BJ (cell line): ENCODE results near the gene FAM124A. TPM values are rescaled to one million over a fixed set of nuclear protein-coding genes. Genes with fewer than 3 reads are reported as not detected.
A peak's percentile ranks its signal among the peaks of the same experiment; 100 is the strongest.

Experiments used
- CTCF ChIA-PET: fragments of 350-600 bp; formaldehyde crosslinking; extraction: SDS; loops from one replicate; lab custom pipeline; 2021; ENCODE audit warnings: antibody characterized with exemption, inconsistent platforms; lab: Yijun Ruan, JAX
- POLR2A ChIA-PET: fragments of 300-600 bp; sonication (Branson Sonifier 250); formaldehyde crosslinking; extraction: SDS; loops from one replicate; lab custom pipeline; 2021; ENCODE audit warnings: antibody characterized with exemption; lab: Charles Lee
- DNase-seq: peaks from one replicate; pipeline ENCODE4 v3.0.0-alpha.2; 2011; ENCODE audit warnings: low read depth
- H3K27me3 ChIP-seq: 2 replicates; pipeline ENCODE4 v1.6.0; 2011; ENCODE audit warnings: low read length; ENCODE audit not compliant: control insufficient read depth, insufficient read depth
- H3K36me3 ChIP-seq: 2 replicates; pipeline ENCODE4 v1.5.1; 2011; ENCODE audit warnings: low read length; ENCODE audit not compliant: control insufficient read depth, insufficient read depth
- H3K4me3 ChIP-seq: 2 replicates; pipeline ENCODE4 v1.5.1; 2011; ENCODE audit warnings: low read depth, mild to moderate bottlenecking, control low read depth, low read length
- CTCF ChIP-seq: IDR thresholded peaks from 2 replicates; pipeline ENCODE4 v1.5.1; 2011; ENCODE audit warnings: low read depth, mild to moderate bottlenecking, control low read depth, inconsistent platforms, low read length, moderate library complexity; ENCODE audit not compliant: insufficient read depth
- polyA minus RNA-seq: library from RNA; depleted of rRNA, polyadenylated mRNA; stranded (reverse); fragments of >200 nt; gene quantifications from 2 replicates; pipeline ENCODE4 v1.2.3, GENCODE V29; 2011; rRNA and poly(A)+ RNA removed
- polyA plus RNA-seq: library from polyadenylated mRNA; depleted of rRNA; stranded (reverse); fragments of >200 nt; gene quantifications from 2 replicates; pipeline ENCODE4 v1.2.3, GENCODE V29; 2011; rRNA removed

The FAM124A gene
- polyA plus RNA-seq (0.02 and 0.06 TPM in 2 replicates), polyA minus RNA-seq (0.09 TPM in 1 of 2 replicates, not detected in the other)

GRCh38 chr13:51222037-51222685, at the start of gene FAM124A:
TSS of gene FAM124A (plus strand) at chr13:51222398. CDS start at chr13:51222502, 104 bp downstream.
- Histone ChIP-seq H3K27me3 (peaks cover 24% of the 10 kb centered on the region), H3K4me3 (peak within 1 kb of the TSS; percentile 43), H3K36me3 (no peaks in the 10 kb centered on the region)
- POLR2A ChIA-PET: no interaction called here
- no peak for DNase-seq
- CTCF ChIA-PET: interaction anchor here (0.7 to 1.9 kb wide), 4 partner anchors 14 to 65 kb away, joined by 3 to 9 read pairs (median 6); no protein-coding TSS in a partner anchor
- no peak for TF ChIP-seq CTCF

GRCh38 chr13:51175021-51175420, 47.2 kb upstream of the FAM124A start:
- Histone ChIP-seq H3K4me3 (no peak overlapping the region), H3K36me3 (no peaks in the 10 kb centered on the region), H3K27me3 (no peaks in the 10 kb centered on the region)
- no peak for DNase-seq
- no peak for TF ChIP-seq CTCF
- POLR2A ChIA-PET: no interaction called here
- CTCF ChIA-PET: no interaction called here

GRCh38 chr13:51175639-51176038, 46.6 kb upstream of the FAM124A start:
- no peak for TF ChIP-seq CTCF
- CTCF ChIA-PET: no interaction called here
- Histone ChIP-seq H3K4me3 (no peak overlapping the region), H3K27me3 (no peaks in the 10 kb centered on the region), H3K36me3 (no peaks in the 10 kb centered on the region)
- POLR2A ChIA-PET: no interaction called here
- DNase-seq: no peak

GRCh38 chr13:51177188-51177587, 45.0 kb upstream of the FAM124A start:
- Histone ChIP-seq H3K36me3 (no peaks in the 10 kb centered on the region), H3K4me3 (no peak overlapping the region), H3K27me3 (peaks cover 5% of the 10 kb centered on the region)
- ChIA-PET CTCF (interaction anchor here (1.5 kb wide), 1 partner anchor 109 kb away, joined by 6 read pairs; no protein-coding TSS in a partner anchor), POLR2A (no interaction called here)
- no peak for DNase-seq
- TF ChIP-seq CTCF: no peak

- TF ChIP-seq CTCF: no peak
- ChIA-PET POLR2A (no interaction called here), CTCF (interaction anchor here (0.5 kb wide), 1 partner anchor 176 kb away, joined by 3 read pairs; no protein-coding TSS in a partner anchor)
- no peak for DNase-seq
- peaks cover 5% of the 10 kb centered on the region for H3K27me3 ChIP-seq
- no peaks in the 10 kb centered on the region for H3K36me3 ChIP-seq
- H3K4me3 ChIP-seq: no peak overlapping the region
Observed at GRCh38 chr13:51178456-51179074, 43.6 kb upstream of the FAM124A start.
